ENCODE measurements around the gene SPOCD1.

DNA sequence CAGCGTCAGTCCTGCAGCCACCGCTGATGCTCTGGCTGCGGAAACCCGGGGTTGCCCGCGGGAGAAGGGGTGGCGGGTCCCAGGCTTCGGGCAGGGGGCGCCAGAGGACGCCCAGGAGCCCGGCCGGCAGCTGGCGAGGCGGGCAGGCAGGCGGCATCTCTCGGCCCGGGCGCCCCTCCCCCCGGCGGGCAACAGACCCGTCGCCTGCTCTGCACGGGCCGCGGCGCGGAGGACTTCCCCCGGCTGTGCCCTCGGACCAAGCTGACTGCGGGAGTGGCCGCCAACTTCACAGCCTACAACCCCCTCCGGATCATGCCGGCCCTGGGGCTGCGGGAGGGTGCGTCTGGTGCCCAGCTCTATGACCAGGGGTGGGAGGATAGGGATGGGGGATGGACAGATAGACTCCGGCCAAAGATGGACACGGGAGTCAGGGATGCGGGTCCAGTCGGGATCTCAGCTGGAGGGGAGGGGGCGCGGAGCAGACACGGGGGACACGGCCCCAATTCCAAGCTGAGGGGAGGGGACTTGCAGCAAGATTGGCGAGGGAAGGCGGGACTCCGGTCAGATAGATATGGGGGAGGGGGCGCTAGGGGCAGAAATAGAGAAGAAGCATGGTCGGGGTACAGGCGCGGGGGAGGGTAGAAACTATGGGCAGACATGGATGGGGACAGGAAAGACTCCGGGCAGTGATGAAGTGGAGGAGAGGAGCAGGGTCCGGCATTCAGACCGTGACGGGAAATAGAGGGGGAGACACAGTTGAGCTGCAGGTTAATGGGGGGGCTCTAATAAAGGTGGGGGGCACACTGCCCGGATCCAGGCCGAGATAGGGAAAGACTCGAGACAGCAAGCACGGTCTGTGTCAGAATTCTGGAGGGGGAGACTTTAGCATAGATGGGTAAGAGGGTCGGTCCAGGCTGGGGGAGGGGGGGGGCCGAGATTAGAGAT lies 52.8 kb downstream of the SPOCD1 start:
- TF ChIP-seq, protein P1, sequence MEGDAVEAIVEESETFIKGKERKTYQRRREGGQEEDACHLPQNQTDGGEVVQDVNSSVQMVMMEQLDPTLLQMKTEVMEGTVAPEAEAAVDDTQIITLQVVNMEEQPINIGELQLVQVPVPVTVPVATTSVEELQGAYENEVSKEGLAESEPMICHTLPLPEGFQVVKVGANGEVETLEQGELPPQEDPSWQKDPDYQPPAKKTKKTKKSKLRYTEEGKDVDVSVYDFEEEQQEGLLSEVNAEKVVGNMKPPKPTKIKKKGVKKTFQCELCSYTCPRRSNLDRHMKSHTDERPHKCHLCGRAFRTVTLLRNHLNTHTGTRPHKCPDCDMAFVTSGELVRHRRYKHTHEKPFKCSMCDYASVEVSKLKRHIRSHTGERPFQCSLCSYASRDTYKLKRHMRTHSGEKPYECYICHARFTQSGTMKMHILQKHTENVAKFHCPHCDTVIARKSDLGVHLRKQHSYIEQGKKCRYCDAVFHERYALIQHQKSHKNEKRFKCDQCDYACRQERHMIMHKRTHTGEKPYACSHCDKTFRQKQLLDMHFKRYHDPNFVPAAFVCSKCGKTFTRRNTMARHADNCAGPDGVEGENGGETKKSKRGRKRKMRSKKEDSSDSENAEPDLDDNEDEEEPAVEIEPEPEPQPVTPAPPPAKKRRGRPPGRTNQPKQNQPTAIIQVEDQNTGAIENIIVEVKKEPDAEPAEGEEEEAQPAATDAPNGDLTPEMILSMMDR (conservative IDR thresholded peaks at IDR 0.05), result peak; percentile 90
- TF ChIP-seq EZH2 (IDR thresholded peaks at IDR 0.05; ENCODE audit: low read depth), result no peak
